Lower lobe of right lung (tissue), 2 donors: ENCODE results near the gene ELP1. TPM values are rescaled to one million over a fixed set of nuclear protein-coding genes. Genes with fewer than 3 reads are reported as not detected.

Source experiments
- ATAC-seq, 2 donors: fragments of 200-7000 bp; cut with Tn5 transposase; one replicate each; pipeline ENCODE4 v1.9.1; 2020 to 2022; ENCODE audit warnings: mild to moderate bottlenecking in 2 of 2, moderate library complexity in 2 of 2
- DNase-seq: peaks from one replicate; pipeline ENCODE4 v3.0.0-alpha.2; 2020
- H3K27ac ChIP-seq: fragments of 200-600 bp; one replicate; pipeline ENCODE4 v1.8.0; 2022
- H3K27me3 ChIP-seq: fragments of 200-600 bp; one replicate; pipeline ENCODE4 v1.8.0; 2022; ENCODE audit warnings: low read depth
- H3K36me3 ChIP-seq: fragments of 200-600 bp; one replicate; pipeline ENCODE4 v1.8.0; 2022; ENCODE audit warnings: mild to moderate bottlenecking
- H3K4me1 ChIP-seq: fragments of 200-600 bp; one replicate; pipeline ENCODE4 v1.8.0; 2022
- H3K4me3 ChIP-seq: fragments of 200-600 bp; one replicate; pipeline ENCODE4 v1.8.0; 2022; ENCODE audit warnings: mild to moderate bottlenecking
- H3K9me3 ChIP-seq: fragments of 200-600 bp; one replicate; pipeline ENCODE4 v1.8.0; 2022
- CTCF ChIP-seq: fragments of 200-600 bp; IDR thresholded peaks from one replicate; pipeline ENCODE4 v1.8.0; 2022; ENCODE audit warnings: antibody characterized with exemption, mild to moderate bottlenecking
- intact Hi-C: fragments of 100-400 bp; cut with DNase I; formaldehyde crosslinking; loops from one replicate; pipeline ENCODE4 v1.11.0; 2022
- total RNA-seq: library from RNA; stranded (reverse); fragmentation: NEBNext Ultra II Directional; extraction: Animal tissue kit (Norgen Biotek cat#: 25700); gene quantifications from one replicate; pipeline ENCODE4 v1.2.1, GENCODE V29; 2021
- donor health status: DM: no; HTN: yes; CAD: no; lungs with severe emphysema.

ELP1 gene
- total RNA-seq, 1 donor from 2014 or later = 25.3 TPM

DNA sequence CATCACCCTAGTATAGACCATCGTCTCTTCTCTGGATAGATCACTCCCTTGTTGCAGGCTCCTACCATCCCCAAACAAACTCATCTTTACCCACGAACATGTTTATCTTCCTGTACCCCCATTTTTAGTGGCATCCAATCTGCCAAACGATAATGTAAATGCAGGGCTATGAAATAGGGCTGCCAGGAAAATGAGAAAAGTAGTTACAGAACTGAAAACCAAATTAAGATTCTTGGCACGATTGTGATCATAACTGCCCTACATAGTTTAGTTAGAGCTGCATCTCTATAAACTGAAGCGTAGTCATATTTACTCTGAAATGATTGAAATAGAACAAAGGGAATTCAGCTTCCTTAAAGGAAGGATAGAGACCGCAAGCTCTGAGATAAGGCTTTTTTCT is 26.4 kb upstream of the ELP1 start:
- Histone ChIP-seq H3K27ac (no peak overlapping the region), H3K9me3 (no peaks in the 10 kb centered on the region), H3K36me3 (peaks cover 3% of the 10 kb centered on the region), H3K4me3 (no peak overlapping the region), H3K4me1 (peaks cover 4% of the 10 kb centered on the region), H3K27me3 (no peaks in the 10 kb centered on the region)
- ATAC-seq (no peak), DNase-seq (no peak)
- no peak for TF ChIP-seq CTCF
- intact Hi-C loops = no loop called here

GRCh38 chr9:108956631-108957026 is 22.7 kb upstream of the ELP1 start:
- H3K9me3 ChIP-seq = no peaks in the 10 kb centered on the region
- intact Hi-C loops = no loop called here
- H3K27ac ChIP-seq = no peak overlapping the region

GRCh38 chr9:108956022-108956630 is 22.2 kb upstream of the ELP1 start:
- Histone ChIP-seq H3K36me3 (peaks cover 7% of the 10 kb centered on the region), H3K27me3 (no peaks in the 10 kb centered on the region), H3K9me3 (no peaks in the 10 kb centered on the region), H3K27ac (no peak overlapping the region), H3K4me3 (no peak overlapping the region), H3K4me1 (peaks cover 4% of the 10 kb centered on the region)
- ATAC-seq (no peak), DNase-seq (no peak)
- no peak for TF ChIP-seq CTCF
- intact Hi-C loops = no loop called here

More at GRCh38 chr9:108956631-108957026, 22.7 kb upstream of the ELP1 start:
- ATAC-seq (no peak), DNase-seq (no peak)
- Histone ChIP-seq H3K36me3 (peaks cover 7% of the 10 kb centered on the region), H3K4me1 (peaks cover 4% of the 10 kb centered on the region), H3K27me3 (no peaks in the 10 kb centered on the region), H3K4me3 (no peak overlapping the region)
- no peak for TF ChIP-seq CTCF

GRCh38 chr9:108953983-108954574 is 20.2 kb upstream of the ELP1 start:
- no peaks in the 10 kb centered on the region for H3K9me3 ChIP-seq
- intact Hi-C loops = no loop called here
- peaks cover 3% of the 10 kb centered on the region for H3K36me3 ChIP-seq
- H3K4me3 ChIP-seq = no peak overlapping the region
- H3K4me1 ChIP-seq = peaks cover 4% of the 10 kb centered on the region
- ATAC-seq (peak in 1 of 2 donors; percentile 65), DNase-seq (no peak)
- H3K27ac ChIP-seq = no peak overlapping the region
- TF ChIP-seq CTCF = peak; percentile 69
- H3K27me3 ChIP-seq = no peaks in the 10 kb centered on the region

GRCh38 chr9:108951578-108951977 is 17.7 kb upstream of the ELP1 start:
- DNase-seq (no peak), ATAC-seq (no peak)
- intact Hi-C loops = no loop called here
- H3K27me3 ChIP-seq = no peaks in the 10 kb centered on the region
- no peaks in the 10 kb centered on the region for H3K9me3 ChIP-seq
- no peak for TF ChIP-seq CTCF
- H3K36me3 ChIP-seq = peaks cover 3% of the 10 kb centered on the region
- no peak overlapping the region for H3K27ac ChIP-seq
- no peak overlapping the region for H3K4me3 ChIP-seq
- H3K4me1 ChIP-seq = peaks cover 3% of the 10 kb centered on the region
